HepG2 (cell line): ENCODE data around the gene GRK6. TPM values are rescaled to one million over a fixed set of nuclear protein-coding genes. Genes with fewer than 3 reads are reported as not detected.

Source experiments
- ATAD3A ChIP-seq: sonication (generic); formaldehyde crosslinking; IDR thresholded peaks from 2 replicates; pipeline ENCODE4 v1.4.0; 2020; ENCODE audit warnings: missing genetic modification reagents
- CENPX ChIP-seq: sonication (generic); formaldehyde crosslinking; IDR thresholded peaks from 2 replicates; pipeline ENCODE4 v1.9.0; 2021; ENCODE audit warnings: mild to moderate bottlenecking, missing genetic modification reagents, moderate library complexity
- HDAC1 ChIP-seq: sonication (generic); formaldehyde crosslinking; IDR thresholded peaks from 2 replicates; pipeline ENCODE4 v1.5.1; 2020; ENCODE audit warnings: mild to moderate bottlenecking, missing genetic modification reagents
- KLF6 ChIP-seq: IDR thresholded peaks from 2 replicates; pipeline ENCODE4 v1.8.0; 2016; ENCODE audit warnings: missing biosample characterization, missing genetic modification reagents
- MATR3 ChIP-seq: sonication (generic); formaldehyde crosslinking; IDR thresholded peaks from 2 replicates; pipeline ENCODE4 v1.4.0; 2020; ENCODE audit warnings: missing genetic modification reagents
- NAIF1 ChIP-seq: sonication (generic); formaldehyde crosslinking; IDR thresholded peaks from 2 replicates; pipeline ENCODE4 v1.5.0; 2020; ENCODE audit warnings: mild to moderate bottlenecking, missing genetic modification reagents, borderline replicate concordance
- NFE2 ChIP-seq: sonication (generic); formaldehyde crosslinking; IDR thresholded peaks from 2 replicates; pipeline ENCODE4 v1.4.0; 2020; ENCODE audit warnings: missing genetic modification reagents
- POLR2G ChIP-seq: fragments of 200-400 bp; formaldehyde crosslinking; IDR thresholded peaks from 2 replicates; pipeline ENCODE4 v1.6.1; 2018; ENCODE audit warnings: mild to moderate bottlenecking, low read depth, low read length, moderate library complexity
- PRMT3 ChIP-seq: sonication (generic); formaldehyde crosslinking; IDR thresholded peaks from 2 replicates; pipeline ENCODE4 v1.8.1; 2022; ENCODE audit warnings: low read depth, mild to moderate bottlenecking, moderate library complexity, missing genetic modification reagents, borderline replicate concordance
- RAD21 ChIP-seq: fragments of 450-650 bp; formaldehyde crosslinking; IDR thresholded peaks from 2 replicates; pipeline ENCODE4 v1.5.0; 2020; ENCODE audit warnings: mild to moderate bottlenecking
- REPIN1 ChIP-seq: sonication (generic); formaldehyde crosslinking; IDR thresholded peaks from 2 replicates; pipeline ENCODE4 v1.8.0; 2022; ENCODE audit warnings: missing genetic modification reagents, low read depth, mild to moderate bottlenecking, borderline replicate concordance
- RFX1 ChIP-seq: fragments of 450-650 bp; IDR thresholded peaks from 2 replicates; pipeline ENCODE4 v1.6.1; 2017
- RNF2 ChIP-seq: fragments of 450-650 bp; conservative IDR thresholded peaks from 2 replicates; pipeline ENCODE4 v1.6.1; 2016; ENCODE audit warnings: low read depth
- SOX13 ChIP-seq, 3 experiments: fragments of 450-650 bp in 1 of 3; sonication (generic) in 1 of 3; formaldehyde crosslinking in 1 of 3; IDR thresholded peaks in 2 of 3; conservative IDR thresholded peaks in 1 of 3; 2 replicates each; pipeline versions ENCODE4 v1.5.0 to v1.6.1; 2016 to 2020; ENCODE audit warnings: antibody characterized with exemption in 1 of 3, mild to moderate bottlenecking in 1 of 3, missing compliant biosample characterization in 1 of 3, missing genetic modification reagents in 1 of 3, moderate library complexity in 1 of 3
- SP5 ChIP-seq: IDR thresholded peaks from 2 replicates; pipeline ENCODE4 v1.6.1; 2016; ENCODE audit warnings: low read depth, borderline replicate concordance
- YEATS2 ChIP-seq: sonication (generic); formaldehyde crosslinking; IDR thresholded peaks from 2 replicates; pipeline ENCODE4 v1.4.0; 2020; ENCODE audit warnings: missing genetic modification reagents, borderline replicate concordance
- ZNF160 ChIP-seq: sonication (generic); formaldehyde crosslinking; IDR thresholded peaks from 2 replicates; pipeline ENCODE4 v1.8.0; 2022; ENCODE audit warnings: mild to moderate bottlenecking, inconsistent platforms, missing genetic modification reagents
- ZNF317 ChIP-seq: sonication (generic); formaldehyde crosslinking; IDR thresholded peaks from 2 replicates; pipeline ENCODE4 v1.5.0; 2020; ENCODE audit warnings: mild to moderate bottlenecking, missing genetic modification reagents
- ZNF446 ChIP-seq: sonication (generic); formaldehyde crosslinking; IDR thresholded peaks from 2 replicates; pipeline ENCODE4 v1.5.0; 2020; ENCODE audit warnings: mild to moderate bottlenecking, missing genetic modification reagents
- ZNF572 ChIP-seq: sonication (generic); formaldehyde crosslinking; IDR thresholded peaks from 2 replicates; pipeline ENCODE4 v1.5.1; 2020; ENCODE audit warnings: mild to moderate bottlenecking, missing genetic modification reagents
- ZNF777 ChIP-seq: sonication (generic); formaldehyde crosslinking; IDR thresholded peaks from 2 replicates; pipeline ENCODE4 v1.4.0; 2020; ENCODE audit warnings: missing genetic modification reagents
- ZSCAN31 ChIP-seq: sonication (generic); formaldehyde crosslinking; IDR thresholded peaks from 2 replicates; pipeline ENCODE4 v1.5.0; 2020; ENCODE audit warnings: low read depth, mild to moderate bottlenecking, missing genetic modification reagents
- polyA plus RNA-seq, 8 experiments: library from polyadenylated mRNA; depleted of rRNA in 3 of 8; stranded (reverse) in 7 of 8; unstranded in 1 of 8; fragments of >200 nt; fragmentation: Illumina TruSeq in 4 of 8; extraction: Trizol in 4 of 8; gene quantifications; 2 replicates each; pipeline versions ENCODE4 v1.2.1 to v1.2.3, GENCODE V29; 2011 to 2016; ENCODE audit warnings: low read depth in 4 of 8, missing spikeins in 1 of 8, mixed read lengths in 1 of 8; ENCODE audit not compliant: insufficient read depth in 1 of 8
- total RNA-seq, 5 experiments: library from RNA; depleted of rRNA; stranded (reverse); fragments of >200 nt; fragmentation: Illumina TruSeq; extraction: Trizol; gene quantifications; 2 replicates each; pipeline ENCODE4 v1.2.3, GENCODE V29; 2016; ENCODE audit warnings: low read depth in 1 of 5
- TF ChIP-seq, protein P1 (sequence below): sonication (generic); formaldehyde crosslinking; IDR thresholded peaks from 2 replicates; pipeline ENCODE4 v1.5.0; 2020; ENCODE audit warnings: missing genetic modification reagents, mild to moderate bottlenecking, borderline replicate concordance
- TF ChIP-seq, protein P2 (sequence below): sonication (generic); formaldehyde crosslinking; conservative IDR thresholded peaks from 2 replicates; pipeline ENCODE4 v1.8.1; 2023; ENCODE audit warnings: missing genetic modification reagents
- TF ChIP-seq, protein P3 (sequence below): sonication (generic); formaldehyde crosslinking; IDR thresholded peaks from 2 replicates; pipeline ENCODE4 v1.5.1; 2020; ENCODE audit warnings: missing genetic modification reagents, mild to moderate bottlenecking, borderline replicate concordance
- TF ChIP-seq, protein P4 (sequence below): sonication (generic); formaldehyde crosslinking; IDR thresholded peaks from 2 replicates; pipeline ENCODE4 v1.4.0; 2020; ENCODE audit warnings: missing genetic modification reagents

The GRK6 gene
- total and polyA plus RNA-seq, 2 of the 13 experiments (the other 11 are each of a cell fraction or from before 2014, with no cell fraction given) = 13.2 to 19.9 TPM

DNA sequence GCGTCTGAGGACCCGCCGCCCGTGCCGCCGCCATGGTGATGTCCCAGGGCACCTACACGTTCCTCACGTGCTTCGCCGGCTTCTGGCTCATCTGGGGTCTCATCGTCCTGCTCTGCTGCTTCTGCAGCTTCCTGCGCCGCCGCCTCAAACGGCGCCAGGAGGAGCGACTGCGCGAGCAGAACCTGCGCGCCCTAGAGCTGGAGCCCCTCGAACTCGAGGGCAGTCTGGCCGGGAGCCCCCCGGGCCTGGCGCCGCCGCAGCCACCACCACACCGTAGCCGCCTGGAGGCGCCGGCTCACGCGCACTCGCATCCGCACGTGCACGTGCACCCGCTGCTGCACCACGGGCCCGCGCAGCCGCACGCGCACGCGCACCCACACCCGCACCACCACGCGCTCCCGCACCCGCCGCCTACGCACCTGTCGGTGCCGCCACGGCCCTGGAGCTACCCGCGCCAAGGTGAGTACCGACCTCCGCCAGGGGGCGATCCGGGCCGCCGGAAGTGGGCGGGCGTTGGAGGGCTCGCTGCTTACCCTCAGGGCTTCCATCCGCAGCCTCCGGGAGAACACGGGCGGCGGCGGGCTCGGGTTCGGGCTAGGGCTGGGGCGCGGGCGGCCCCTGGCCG lies 28.7 kb downstream of the GRK6 start (continued):
- peak; percentile 20; the same call in 1 of the 2 replicates for TF ChIP-seq SOX13 (IDR thresholded peaks at IDR 0.05)
- TF ChIP-seq SOX13 (CRISPR knock-in tag; conservative IDR thresholded peaks at IDR 0.05 in 1 of 2, IDR thresholded peaks at IDR 0.05 in 1 of 2) = peak in 1 of 2 experiments; percentile 41; a peak in 1 of 4 replicates
- peak; percentile 78 for TF ChIP-seq ZSCAN31
- no peak for TF ChIP-seq RFX1
- peak; percentile 66 for TF ChIP-seq RAD21
- TF ChIP-seq SP5 (CRISPR knock-in tag) = peak; percentile 82; the same call in 1 of the 2 replicates
- TF ChIP-seq ZNF777 (CRISPR knock-in tag) = peak; percentile 87
- no peak for TF ChIP-seq ATAD3A (CRISPR knock-in tag)
- TF ChIP-seq NAIF1 = peak; percentile 87; the same call in 1 of the 2 replicates
- TF ChIP-seq, protein P1, sequence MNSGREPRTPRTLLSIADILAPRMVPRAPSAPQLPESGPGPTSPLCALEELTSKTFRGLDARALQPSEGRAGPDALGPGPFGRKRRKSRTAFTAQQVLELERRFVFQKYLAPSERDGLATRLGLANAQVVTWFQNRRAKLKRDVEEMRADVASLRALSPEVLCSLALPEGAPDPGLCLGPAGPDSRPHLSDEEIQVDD (CRISPR knock-in tag) = 0 out of 2 replicates have a peak, but pooled peaks have one; percentile 63
- 0 out of 2 replicates have a peak, but pooled peaks have one; percentile 34 for TF ChIP-seq ZNF160 (CRISPR knock-in tag)
- TF ChIP-seq CENPX (CRISPR knock-in tag) = no peak
- TF ChIP-seq, protein P2, sequence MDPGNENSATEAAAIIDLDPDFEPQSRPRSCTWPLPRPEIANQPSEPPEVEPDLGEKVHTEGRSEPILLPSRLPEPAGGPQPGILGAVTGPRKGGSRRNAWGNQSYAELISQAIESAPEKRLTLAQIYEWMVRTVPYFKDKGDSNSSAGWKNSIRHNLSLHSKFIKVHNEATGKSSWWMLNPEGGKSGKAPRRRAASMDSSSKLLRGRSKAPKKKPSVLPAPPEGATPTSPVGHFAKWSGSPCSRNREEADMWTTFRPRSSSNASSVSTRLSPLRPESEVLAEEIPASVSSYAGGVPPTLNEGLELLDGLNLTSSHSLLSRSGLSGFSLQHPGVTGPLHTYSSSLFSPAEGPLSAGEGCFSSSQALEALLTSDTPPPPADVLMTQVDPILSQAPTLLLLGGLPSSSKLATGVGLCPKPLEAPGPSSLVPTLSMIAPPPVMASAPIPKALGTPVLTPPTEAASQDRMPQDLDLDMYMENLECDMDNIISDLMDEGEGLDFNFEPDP (CRISPR knock-in tag) = no peak
- peak; percentile 77 for TF ChIP-seq REPIN1
- no peak for TF ChIP-seq KLF6 (CRISPR knock-in tag)
- peak; percentile 66; the same call in 1 of the 2 replicates for TF ChIP-seq RNF2
- peak; percentile 80 for TF ChIP-seq POLR2G
- no peak for TF ChIP-seq NFE2 (CRISPR knock-in tag)
- TF ChIP-seq ZNF317 (CRISPR knock-in tag) = peak; percentile 67
- TF ChIP-seq HDAC1 = peak; percentile 95
- TF ChIP-seq ZNF446 = peak; percentile 94
- TF ChIP-seq MATR3 = no peak
- TF ChIP-seq PRMT3 (CRISPR knock-in tag) = peak; percentile 88
- TF ChIP-seq, protein P3, sequence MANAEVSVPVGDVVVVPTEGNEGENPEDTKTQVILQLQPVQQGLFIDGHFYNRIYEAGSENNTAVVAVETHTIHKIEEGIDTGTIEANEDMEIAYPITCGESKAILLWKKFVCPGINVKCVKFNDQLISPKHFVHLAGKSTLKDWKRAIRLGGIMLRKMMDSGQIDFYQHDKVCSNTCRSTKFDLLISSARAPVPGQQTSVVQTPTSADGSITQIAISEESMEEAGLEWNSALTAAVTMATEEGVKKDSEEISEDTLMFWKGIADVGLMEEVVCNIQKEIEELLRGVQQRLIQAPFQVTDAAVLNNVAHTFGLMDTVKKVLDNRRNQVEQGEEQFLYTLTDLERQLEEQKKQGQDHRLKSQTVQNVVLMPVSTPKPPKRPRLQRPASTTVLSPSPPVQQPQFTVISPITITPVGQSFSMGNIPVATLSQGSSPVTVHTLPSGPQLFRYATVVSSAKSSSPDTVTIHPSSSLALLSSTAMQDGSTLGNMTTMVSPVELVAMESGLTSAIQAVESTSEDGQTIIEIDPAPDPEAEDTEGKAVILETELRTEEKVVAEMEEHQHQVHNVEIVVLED (CRISPR knock-in tag) = peak; percentile 63; the same call in 1 of the 2 replicates
- TF ChIP-seq, protein P4, sequence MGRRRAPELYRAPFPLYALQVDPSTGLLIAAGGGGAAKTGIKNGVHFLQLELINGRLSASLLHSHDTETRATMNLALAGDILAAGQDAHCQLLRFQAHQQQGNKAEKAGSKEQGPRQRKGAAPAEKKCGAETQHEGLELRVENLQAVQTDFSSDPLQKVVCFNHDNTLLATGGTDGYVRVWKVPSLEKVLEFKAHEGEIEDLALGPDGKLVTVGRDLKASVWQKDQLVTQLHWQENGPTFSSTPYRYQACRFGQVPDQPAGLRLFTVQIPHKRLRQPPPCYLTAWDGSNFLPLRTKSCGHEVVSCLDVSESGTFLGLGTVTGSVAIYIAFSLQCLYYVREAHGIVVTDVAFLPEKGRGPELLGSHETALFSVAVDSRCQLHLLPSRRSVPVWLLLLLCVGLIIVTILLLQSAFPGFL (CRISPR knock-in tag) = no peak
- peak; percentile 55; the same call in 1 of the 2 replicates for TF ChIP-seq YEATS2 (CRISPR knock-in tag)
- no peak for TF ChIP-seq ZNF572 (CRISPR knock-in tag)
